Spleen (tissue), 11 donors: ENCODE results near the gene CNTN5. TPM values are rescaled to one million over a fixed set of nuclear protein-coding genes. Genes with fewer than 3 reads are reported as not detected.

Experiments
- DNase-seq: peaks from one replicate; pipeline ENCODE4 v3.0.0-alpha.2; 2020
- H3K27ac ChIP-seq, 8 donors: fragments of 200-600 bp; sonication (generic) in 7 of 8; 1 replicate in 4 of 8; 2 replicates in 4 of 8; pipeline versions ENCODE4 v1.5.0 to v1.8.0; 2016 to 2021; ENCODE audit warnings: inconsistent platforms in 4 of 8, mild to moderate bottlenecking in 4 of 8, moderate library complexity in 1 of 8
- H3K27me3 ChIP-seq, 7 donors: fragments of 200-600 bp; sonication (generic) in 6 of 7; replicated peaks in 1 of 7; 1 replicate in 4 of 7; 2 replicates in 3 of 7; pipeline versions ENCODE4 v1.5.0 to v1.8.0; 2016 to 2021; ENCODE audit warnings: inconsistent platforms in 3 of 7, mild to moderate bottlenecking in 1 of 7
- H3K36me3 ChIP-seq, 6 donors: fragments of 200-600 bp; sonication (generic) in 5 of 6; 1 replicate in 4 of 6; 2 replicates in 2 of 6; pipeline versions ENCODE4 v1.5.0 to v1.8.0; 2016 to 2021; ENCODE audit warnings: inconsistent platforms in 2 of 6
- H3K4me1 ChIP-seq, 6 donors: fragments of 200-600 bp; sonication (generic) in 5 of 6; 1 replicate in 3 of 6; 2 replicates in 3 of 6; pipeline versions ENCODE4 v1.5.0 to v1.8.0; 2016 to 2021; ENCODE audit warnings: inconsistent platforms in 3 of 6
- H3K4me3 ChIP-seq, 8 donors: fragments of 200-600 bp; sonication (generic) in 7 of 8; 1 replicate in 4 of 8; 2 replicates in 4 of 8; pipeline versions ENCODE4 v1.5.0 to v1.8.0; 2016 to 2021; ENCODE audit warnings: inconsistent platforms in 4 of 8, mild to moderate bottlenecking in 4 of 8, moderate library complexity in 2 of 8
- H3K9me3 ChIP-seq, 8 donors: fragments of 200-600 bp; sonication (generic) in 7 of 8; 1 replicate in 4 of 8; 2 replicates in 4 of 8; pipeline versions ENCODE4 v1.5.0 to v1.8.0; 2016 to 2021; ENCODE audit warnings: inconsistent platforms in 4 of 8
- CTCF ChIP-seq, 11 experiments: fragments of 200-600 bp in 7 of 11; fragments of 450-650 bp in 4 of 11; sonication (generic) in 4 of 11; IDR thresholded peaks in 8 of 11; conservative IDR thresholded peaks in 3 of 11; 1 replicate in 7 of 11; 2 replicates in 4 of 11; pipeline versions ENCODE4 v1.4.0 to v1.8.0; 2016 to 2021; ENCODE audit warnings: antibody characterized with exemption in 11 of 11, inconsistent platforms in 4 of 11, mild to moderate bottlenecking in 1 of 11
- POLR2A ChIP-seq, 3 donors: fragments of 450-650 bp; IDR thresholded peaks; one replicate each; pipeline ENCODE4 v1.5.1; 2017; ENCODE audit warnings: antibody characterized with exemption in 3 of 3, mild to moderate bottlenecking in 1 of 3
- POLR2AphosphoS5 ChIP-seq, 3 donors: sonication (generic); formaldehyde crosslinking; IDR thresholded peaks; one replicate each; pipeline ENCODE4 v1.5.1; 2017; ENCODE audit warnings: antibody characterized with exemption in 3 of 3
- WGBS, 5 donors: extraction: QIAGEN DNeasy Blood & Tissue Kit in 3 of 5; methylation state at CpG; one replicate each; pipeline versions ENCODE4 v1.1.5 to v1.1.7; 2013 to 2018; 5-methylcytosine and 5-hydroxymethylcytosine counted together
- intact Hi-C: fragments of 100-400 bp; cut with DNase I; formaldehyde crosslinking; loops from one replicate; pipeline ENCODE4 v1.15.0; 2023; ENCODE audit warnings: low total_unique reads
- polyA plus RNA-seq, 3 donors: library from polyadenylated mRNA; stranded (reverse); fragments of 200-250 nt; gene quantifications; one replicate each; pipeline ENCODE4 v1.2.1, GENCODE V29; 2013
- total RNA-seq, 7 donors: library from RNA; depleted of rRNA in 3 of 7; stranded (reverse); fragments of >200 nt in 3 of 7; fragmentation: NEBNext Ultra II Directional in 4 of 7; extraction: Animal tissue kit (Norgen Biotek cat#: 25700) in 4 of 7; gene quantifications; one replicate each; pipeline versions ENCODE4 v1.1.0 to v1.2.1, GENCODE V29; 2016 to 2021
- donor health status: healthy with polysubstance abuse.
- donor health status: DM: no; HTN: no; CAD: no; lungs with moderate emphysema.
- donor health status: DM: no; HTN: no; CAD: no.
- donor health status: Bipolar disorder and iron deficiency.
- donor health status: healthy.
- donor health status: DM: no; HTN: no; CAD: no.
- donor health status: DM: yes; HTN: yes; CAD: no.

Gene CNTN5
- total and polyA plus RNA-seq, 10 donors, result 0.02 TPM; not detected in 8

- 77 to 82% (median 80%) methylated on average over 5 of the region's 5 CpGs for WGBS, 5 donors
- Histone ChIP-seq H3K4me1 (no peaks in the 10 kb centered on the region), H3K4me3 (no peak overlapping the region), H3K9me3 (no peaks in the 10 kb centered on the region), H3K36me3 (no peaks in the 10 kb centered on the region), H3K27ac (no peak overlapping the region), H3K27me3 (no peaks in the 10 kb centered on the region)
- no peak for DNase-seq
- intact Hi-C loops, result no loop called here
- TF ChIP-seq CTCF (IDR thresholded peaks at IDR 0.05 in 8 of 11, conservative IDR thresholded peaks at IDR 0.05 in 3 of 11) (no peak), POLR2AphosphoS5 (IDR thresholded peaks at IDR 0.05) (no peak), POLR2A (IDR thresholded peaks at IDR 0.05) (no peak)
These were observed 331.9 kb downstream of the CNTN5 start for GRCh38 chr11:99352642-99353041.

GRCh38 chr11:99366546-99366945, 345.8 kb downstream of the CNTN5 start:
- Histone ChIP-seq H3K27me3 (no peaks in the 10 kb centered on the region), H3K4me1 (no peaks in the 10 kb centered on the region), H3K4me3 (no peak overlapping the region), H3K9me3 (no peaks in the 10 kb centered on the region), H3K36me3 (no peaks in the 10 kb centered on the region), H3K27ac (no peak overlapping the region)
- no peak for TF ChIP-seq POLR2AphosphoS5 (IDR thresholded peaks at IDR 0.05)
- no peak for TF ChIP-seq POLR2A (IDR thresholded peaks at IDR 0.05)
- TF ChIP-seq CTCF (IDR thresholded peaks at IDR 0.05 in 8 of 11, conservative IDR thresholded peaks at IDR 0.05 in 3 of 11), result no peak
- WGBS, 5 donors, result 71 to 85% (median 77%) methylated on average over 7 of the region's 7 CpGs
- intact Hi-C loops, result no loop called here
- DNase-seq, result no peak

- no peaks in the 10 kb centered on the region for H3K4me1 ChIP-seq
- H3K36me3 ChIP-seq, result no peaks in the 10 kb centered on the region
- intact Hi-C loops, result no loop called here
- TF ChIP-seq POLR2AphosphoS5 (IDR thresholded peaks at IDR 0.05) (no peak), CTCF (IDR thresholded peaks at IDR 0.05 in 8 of 11, conservative IDR thresholded peaks at IDR 0.05 in 3 of 11) (no peak), POLR2A (IDR thresholded peaks at IDR 0.05) (no peak)
- no peak overlapping the region for H3K4me3 ChIP-seq
- H3K27ac ChIP-seq, result no peak overlapping the region
- 85 to 94% (median 91%) methylated on average over 5 of the region's 5 CpGs for WGBS, 5 donors
- no peaks in the 10 kb centered on the region for H3K27me3 ChIP-seq
- no peak for DNase-seq
- H3K9me3 ChIP-seq, result peaks cover 0 to 3% (median 0%) of the 10 kb centered on the region in 8 donors
These were observed 347.8 kb downstream of the CNTN5 start for GRCh38 chr11:99368583-99368982.

GRCh38 chr11:99370549-99371216, 349.9 kb downstream of the CNTN5 start:
- intact Hi-C loops, result no loop called here
- Histone ChIP-seq H3K27me3 (no peaks in the 10 kb centered on the region), H3K4me1 (no peaks in the 10 kb centered on the region), H3K4me3 (no peak overlapping the region), H3K36me3 (no peaks in the 10 kb centered on the region), H3K9me3 (peaks cover 0 to 7% (median 0%) of the 10 kb centered on the region in 8 donors), H3K27ac (no peak overlapping the region)
- WGBS, 5 donors, result 27 to 53% (median 40%) methylated on average over 4 of the region's 4 CpGs
- DNase-seq, result no peak
- TF ChIP-seq POLR2A (IDR thresholded peaks at IDR 0.05) (no peak), POLR2AphosphoS5 (IDR thresholded peaks at IDR 0.05) (no peak), CTCF (IDR thresholded peaks at IDR 0.05 in 8 of 11, conservative IDR thresholded peaks at IDR 0.05 in 3 of 11) (no peak)
